Endothelial cell of umbilical vein (primary cell): Measurements from ENCODE around the gene PSMB5. TPM values are rescaled to one million over a fixed set of nuclear protein-coding genes. Genes with fewer than 3 reads are reported as not detected.

Source experiments
- BruUV-seq: library from RNA; stranded (reverse); fragments of 400-500 nt; replicated peaks from 2 replicates; lab custom pipeline; 2021; lab: Mats Ljungman, UMichigan
- CTCF ChIA-PET: fragments of 300-600, 350-600 bp; sonication (Branson Sonifier 250); formaldehyde crosslinking; loops from one replicate; lab custom pipeline; 2021; ENCODE audit warnings: antibody characterized with exemption, inconsistent platforms; lab: Charles Lee
- POLR2A ChIA-PET: fragments of 300-600, 350-600 bp; sonication (Branson Sonifier 250); formaldehyde crosslinking; loops from one replicate; lab custom pipeline; 2021; ENCODE audit warnings: antibody characterized with exemption, inconsistent platforms; lab: Charles Lee
- DNase-seq: peaks from one replicate; pipeline ENCODE4 v3.0.0-alpha.2; 2011; ENCODE audit warnings: low read depth, low spot score
- FAIRE-seq: peaks from 2 replicates; lab custom pipeline; 2011; peaks lifted over from hg19 to GRCh38; lab: Jason Lieb, UNC
- H2AFZ ChIP-seq: 2 replicates; pipeline ENCODE4 v1.6.0; 2012; ENCODE audit warnings: low read depth, low read length, control low read depth, inconsistent platforms
- H3K27ac ChIP-seq: 2 replicates; pipeline ENCODE4 v1.5.1; 2011; ENCODE audit warnings: low read depth, mild to moderate bottlenecking, control low read depth, low read length, moderate library complexity; ENCODE audit not compliant: insufficient read depth
- H3K27me3 ChIP-seq, 2 experiments: 2 replicates each; pipeline versions ENCODE4 v1.6.0 to v1.6.1; 2011; ENCODE audit warnings: low read length in 2 of 2, mixed read lengths in 1 of 2; ENCODE audit not compliant: control insufficient read depth in 2 of 2, insufficient read depth in 2 of 2
- H3K36me3 ChIP-seq, 2 experiments: 2 replicates in 1 of 2; 3 replicates in 1 of 2; pipeline ENCODE4 v1.5.1; 2011; ENCODE audit warnings: low read length in 2 of 2, mild to moderate bottlenecking in 1 of 2, moderate library complexity in 1 of 2; ENCODE audit not compliant: control insufficient read depth in 2 of 2, insufficient read depth in 2 of 2; ENCODE audit errors: extremely low read depth in 1 of 2
- H3K4me1 ChIP-seq: 3 replicates; pipeline ENCODE4 v1.5.1; 2011; ENCODE audit warnings: mild to moderate bottlenecking, low read length; ENCODE audit not compliant: control insufficient read depth, insufficient read depth; ENCODE audit errors: extremely low read depth
- H3K4me2 ChIP-seq: 2 replicates; pipeline ENCODE4 v1.6.1; 2011; ENCODE audit warnings: low read length, control low read depth, mixed read lengths; ENCODE audit not compliant: insufficient read depth
- H3K4me3 ChIP-seq, 3 experiments: fragments of 200-600 bp in 1 of 3; sonication (generic), shearing (Covaris generic) in 1 of 3; replicated peaks in 1 of 3; 2 replicates each; pipeline ENCODE4 v1.5.1; 2011 to 2016; ENCODE audit warnings: control low read depth in 3 of 3, low read length in 3 of 3, mild to moderate bottlenecking in 2 of 3, inconsistent platforms in 1 of 3, low read depth in 1 of 3, moderate library complexity in 1 of 3; ENCODE audit not compliant: insufficient read depth in 1 of 3
- H3K79me2 ChIP-seq: 2 replicates; pipeline ENCODE4 v1.6.0; 2012; ENCODE audit warnings: low read length, inconsistent platforms; ENCODE audit not compliant: control insufficient read depth, insufficient read depth
- H3K9ac ChIP-seq: replicated peaks from 2 replicates; pipeline ENCODE3; 2011; ENCODE audit warnings: low read length, control low read depth; ENCODE audit not compliant: insufficient read depth; ENCODE audit errors: extremely low read depth
- H3K9me1 ChIP-seq: replicated peaks from 3 replicates; pipeline ENCODE4 v1.6.0; 2011; ENCODE audit warnings: mild to moderate bottlenecking, low read length; ENCODE audit not compliant: control insufficient read depth, insufficient read depth; ENCODE audit errors: extremely low read depth
- H3K9me3 ChIP-seq: replicated peaks from 2 replicates; pipeline ENCODE4 v1.5.1; 2012; ENCODE audit warnings: low read length, inconsistent platforms; ENCODE audit not compliant: control insufficient read depth, insufficient read depth
- H4K20me1 ChIP-seq: replicated peaks from 2 replicates; pipeline ENCODE3; 2011; ENCODE audit warnings: mild to moderate bottlenecking, low read length; ENCODE audit not compliant: control insufficient read depth, insufficient read depth; ENCODE audit errors: extremely low read depth
- EZH2 ChIP-seq: IDR thresholded peaks from 2 replicates; pipeline ENCODE4 v1.6.1; 2012; ENCODE audit warnings: borderline replicate concordance, low read depth, mild to moderate bottlenecking, moderate library complexity, low read length, inconsistent platforms; ENCODE audit not compliant: severe bottlenecking
- FOS ChIP-seq: IDR thresholded peaks from 2 replicates; pipeline ENCODE4 v1.6.1; 2011; ENCODE audit warnings: mild to moderate bottlenecking, low read length, moderate library complexity, borderline replicate concordance; ENCODE audit not compliant: insufficient read depth
- MYC ChIP-seq: IDR thresholded peaks from one replicate; pipeline ENCODE4 v1.6.1; 2011; ENCODE audit warnings: mild to moderate bottlenecking, low read depth, low read length
- dilution Hi-C: fragments of 300-500 bp; cut with MboI; formaldehyde crosslinking; loops from one replicate; pipeline ENCODE4 v1.15.0; 2019; ENCODE audit warnings: low sequenced_read_pairs; ENCODE audit not compliant: extremely low pct_ligation_motif_present
- intact Hi-C: fragments of 100-400 bp; cut with micrococcal nuclease; formaldehyde crosslinking; loops from one replicate; pipeline ENCODE4 v1.10.0; 2022
- polyA plus RNA-seq, 4 experiments: library from polyadenylated mRNA; depleted of rRNA in 3 of 4; stranded (reverse) in 3 of 4; unstranded in 1 of 4; fragments of >200 nt; gene quantifications; 2 replicates each; pipeline versions ENCODE4 v1.2.1 to v1.2.3, GENCODE V29; 2011 to 2012; ENCODE audit warnings: missing spikeins in 1 of 4
- total RNA-seq: library from RNA; stranded (reverse); gene quantifications from 2 replicates; pipeline ENCODE4 v1.2.3, GENCODE V29; 2021
- TF ChIP-seq, protein P1 (sequence below), 2 donors: IDR thresholded peaks; 1 replicate in 1 of 2; 2 replicates in 1 of 2; pipeline ENCODE4 v1.5.1; 2011; ENCODE audit warnings: low read length in 2 of 2, mild to moderate bottlenecking in 2 of 2, moderate library complexity in 2 of 2, control low read depth in 1 of 2, inconsistent platforms in 1 of 2, low read depth in 1 of 2; ENCODE audit not compliant: insufficient read depth in 1 of 2; ENCODE audit errors: extremely low read depth in 1 of 2

Gene PSMB5
- total and polyA plus RNA-seq, 2 donors (not counting 3 experiments of a cell fraction or from before 2014, with no cell fraction given) = 236 to 464 TPM

DNA sequence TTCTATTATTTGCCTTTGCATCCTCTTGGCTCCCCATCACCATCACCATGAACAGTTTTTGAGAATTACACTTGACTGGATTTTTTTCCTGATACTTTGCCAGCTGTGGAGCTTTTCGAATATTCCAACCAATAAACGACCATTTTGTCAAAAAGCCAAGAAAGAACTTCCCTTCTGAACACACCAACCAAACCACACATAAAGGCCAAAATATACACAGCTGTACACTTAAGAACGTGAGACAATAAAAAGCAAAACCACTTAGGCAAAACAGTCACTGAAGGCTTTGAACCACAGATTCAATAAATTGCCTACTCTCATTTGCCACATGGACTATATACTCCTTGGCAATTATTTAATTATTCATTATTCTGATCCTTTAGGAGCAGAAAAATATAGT is 25.9 kb downstream of the PSMB5 start:
- POLR2A ChIA-PET = no interaction called here
- intact Hi-C loops = no loop called here

More for the DNA sequence above, 25.9 kb downstream of the PSMB5 start:
- no peak overlapping the region for H3K9ac ChIP-seq
- DNase-seq (no peak), FAIRE-seq (no peak)
- H2AFZ ChIP-seq = peak overlapping the region; percentile 11
- no peak overlapping the region for H3K27ac ChIP-seq
- H3K4me3 ChIP-seq = no peak overlapping the region
- H4K20me1 ChIP-seq = no peaks in the 10 kb centered on the region
- no peaks in the 10 kb centered on the region for H3K9me1 ChIP-seq
- peaks cover 29% of the 10 kb centered on the region for H3K4me1 ChIP-seq
- no peaks in the 10 kb centered on the region for H3K36me3 ChIP-seq
- TF ChIP-seq, protein P1, sequence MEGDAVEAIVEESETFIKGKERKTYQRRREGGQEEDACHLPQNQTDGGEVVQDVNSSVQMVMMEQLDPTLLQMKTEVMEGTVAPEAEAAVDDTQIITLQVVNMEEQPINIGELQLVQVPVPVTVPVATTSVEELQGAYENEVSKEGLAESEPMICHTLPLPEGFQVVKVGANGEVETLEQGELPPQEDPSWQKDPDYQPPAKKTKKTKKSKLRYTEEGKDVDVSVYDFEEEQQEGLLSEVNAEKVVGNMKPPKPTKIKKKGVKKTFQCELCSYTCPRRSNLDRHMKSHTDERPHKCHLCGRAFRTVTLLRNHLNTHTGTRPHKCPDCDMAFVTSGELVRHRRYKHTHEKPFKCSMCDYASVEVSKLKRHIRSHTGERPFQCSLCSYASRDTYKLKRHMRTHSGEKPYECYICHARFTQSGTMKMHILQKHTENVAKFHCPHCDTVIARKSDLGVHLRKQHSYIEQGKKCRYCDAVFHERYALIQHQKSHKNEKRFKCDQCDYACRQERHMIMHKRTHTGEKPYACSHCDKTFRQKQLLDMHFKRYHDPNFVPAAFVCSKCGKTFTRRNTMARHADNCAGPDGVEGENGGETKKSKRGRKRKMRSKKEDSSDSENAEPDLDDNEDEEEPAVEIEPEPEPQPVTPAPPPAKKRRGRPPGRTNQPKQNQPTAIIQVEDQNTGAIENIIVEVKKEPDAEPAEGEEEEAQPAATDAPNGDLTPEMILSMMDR (IDR thresholded peaks at IDR 0.05; ENCODE audit: extremely low read depth in 1 of 2, insufficient read depth in 1 of 2, low read depth in 1 of 2, low read length in 2 of 2) = no peak
- TF ChIP-seq FOS = no peak
- TF ChIP-seq EZH2 = no peak
- no peak for TF ChIP-seq MYC
- no peaks in the 10 kb centered on the region for H3K27me3 ChIP-seq
- dilution Hi-C loops = no loop called here
- CTCF ChIA-PET = interaction anchor here (1.2 to 4.1 kb wide), 4 partner anchors 13 to 60 kb away, joined by 4 to 69 read pairs (median 14); partner anchors contain the start of gene CDH24
- H3K9me3 ChIP-seq = no peaks in the 10 kb centered on the region
- no TSS peak for BruUV-seq
- H3K79me2 ChIP-seq = no peaks in the 10 kb centered on the region
- H3K4me2 ChIP-seq = peak overlapping the region; percentile 79
